ENCODE data around the gene GINS1. TPM values are rescaled to one million over a fixed set of nuclear protein-coding genes. Genes with fewer than 3 reads are reported as not detected.

GINS1 gene
- total RNA-seq = not detected

GRCh38 chr20:25407311-25408169 lies at the start of gene GINS1:
GINS1 (plus strand) TSS chr20:25407673; CDS start chr20:25407821, 148 bp downstream.
- H3K4me1 ChIP-seq = peaks cover 0 to 13% of the 10 kb centered on the region in 2 donors
- TF ChIP-seq CTCF (IDR thresholded peaks at IDR 0.05) = no peak
- no peaks in the 10 kb centered on the region for H3K36me3 ChIP-seq
- no peak within 1 kb of the TSS for H3K27ac ChIP-seq
- intact Hi-C loops (cut with DNase I) = no loop called here
- H3K27me3 ChIP-seq = no peaks in the 10 kb centered on the region
- H3K4me3 ChIP-seq = peak within 1 kb of the TSS; percentile 71 to 86
- no peaks in the 10 kb centered on the region for H3K9me3 ChIP-seq
- peak in 1 of 2 donors; percentile 81 for DNase-seq (ENCODE audit: low spot score in 2 of 2)

GRCh38 chr20:25360631-25361286 lies 46.7 kb upstream of the GINS1 start:
- Histone ChIP-seq H3K4me1 (no peaks in the 10 kb centered on the region), H3K9me3 (no peaks in the 10 kb centered on the region), H3K36me3 (no peaks in the 10 kb centered on the region), H3K4me3 (no peak overlapping the region), H3K27me3 (no peaks in the 10 kb centered on the region), H3K27ac (no peak overlapping the region)
- no peak for TF ChIP-seq CTCF (IDR thresholded peaks at IDR 0.05)
- no peak for DNase-seq (ENCODE audit: low spot score in 2 of 2)
- intact Hi-C loops (cut with DNase I) = no loop called here

GRCh38 chr20:25361287-25361683 lies 46.2 kb upstream of the GINS1 start:
- no peak for TF ChIP-seq CTCF (IDR thresholded peaks at IDR 0.05)
- no peaks in the 10 kb centered on the region for H3K4me1 ChIP-seq
- H3K4me3 ChIP-seq = no peak overlapping the region
- no peaks in the 10 kb centered on the region for H3K36me3 ChIP-seq
- no peak for DNase-seq (ENCODE audit: low spot score in 2 of 2)
- H3K27me3 ChIP-seq = no peaks in the 10 kb centered on the region
- intact Hi-C loops (cut with DNase I) = no loop called here
- H3K9me3 ChIP-seq = no peaks in the 10 kb centered on the region
- H3K27ac ChIP-seq = no peak overlapping the region

GRCh38 chr20:25364180-25364788 lies 43.2 kb upstream of the GINS1 start:
- Histone ChIP-seq H3K4me1 (no peaks in the 10 kb centered on the region), H3K4me3 (no peak overlapping the region), H3K27ac (no peak overlapping the region), H3K36me3 (no peaks in the 10 kb centered on the region), H3K27me3 (no peaks in the 10 kb centered on the region), H3K9me3 (no peaks in the 10 kb centered on the region)
- TF ChIP-seq CTCF (IDR thresholded peaks at IDR 0.05) = no peak
- DNase-seq (ENCODE audit: low spot score in 2 of 2) = no peak
- intact Hi-C loops (cut with DNase I) = no loop called here

GRCh38 chr20:25364879-25365699 lies 42.4 kb upstream of the GINS1 start:
- Histone ChIP-seq H3K27ac (no peak overlapping the region), H3K9me3 (no peaks in the 10 kb centered on the region), H3K4me1 (no peaks in the 10 kb centered on the region), H3K36me3 (no peaks in the 10 kb centered on the region), H3K27me3 (no peaks in the 10 kb centered on the region), H3K4me3 (no peak overlapping the region)
- no peak for DNase-seq (ENCODE audit: low spot score in 2 of 2)
- TF ChIP-seq CTCF (IDR thresholded peaks at IDR 0.05) = no peak
- intact Hi-C loops (cut with DNase I) = no loop called here

Data from ascending aorta (tissue), 2 donors.